ENCODE data around the gene TRAK2. TPM values are rescaled to one million over a fixed set of nuclear protein-coding genes. Genes with fewer than 3 reads are reported as not detected.
"Not testable (repeated sequence)": the region's sequence is repeated elsewhere in the genome, so short reads cannot be mapped to it uniquely, and the experiment has no call there.

TRAK2 gene
- total RNA-seq, 4 donors from 2014 or later = 41.5 to 78.9 (median 54.5) TPM

- TF ChIP-seq POLR2AphosphoS5 (IDR thresholded peaks at IDR 0.05) = no peak
- TF ChIP-seq CTCF (IDR thresholded peaks at IDR 0.05) = no peak
- no peak for TF ChIP-seq POLR2A (IDR thresholded peaks at IDR 0.05)
- no peak for TF ChIP-seq EP300 (IDR thresholded peaks at IDR 0.05; ENCODE audit: low read depth)
- WGBS, 2 donors (ENCODE audit: low coverage in 1 of 2) = 89 to 90% methylated on average over 3 to 4 of the region's 4 CpGs
- H3K27ac ChIP-seq = no peak overlapping the region
- DNase-seq = no peak
- no peaks in the 10 kb centered on the region for H3K36me3 ChIP-seq
- in situ Hi-C loops (cut with MboI; ENCODE audit: low pct_ligation_motif_present in 1 of 4, low pct_unique_long_range_greater_than_20kb in 1 of 4, low sequenced_read_pairs in 3 of 4) = no loop called here
- H3K9me3 ChIP-seq = no peaks in the 10 kb centered on the region
- intact Hi-C loops (cut with DNase I; ENCODE audit: low total_unique reads) = no loop called here
- no peaks in the 10 kb centered on the region for H3K4me1 ChIP-seq
- no peak overlapping the region for H3K4me3 ChIP-seq
- no peaks in the 10 kb centered on the region for H3K27me3 ChIP-seq
Measured at GRCh38 chr2:201490291-201490690, 39.0 kb upstream of the TRAK2 start.

- Histone ChIP-seq H3K9me3 (no peaks in the 10 kb centered on the region), H3K36me3 (peaks cover 0 to 15% (median 0%) of the 10 kb centered on the region in 4 donors), H3K27ac (no peak overlapping the region), H3K4me1 (no peaks in the 10 kb centered on the region), H3K27me3 (no peaks in the 10 kb centered on the region), H3K4me3 (no peak overlapping the region)
- in situ Hi-C loops (cut with MboI; ENCODE audit: low pct_ligation_motif_present in 1 of 4, low pct_unique_long_range_greater_than_20kb in 1 of 4, low sequenced_read_pairs in 3 of 4) = no loop called here
- 48 to 73% methylated on average over 4 of the region's 4 CpGs for WGBS, 2 donors (ENCODE audit: low coverage in 1 of 2)
- DNase-seq = no peak
- intact Hi-C loops (cut with DNase I; ENCODE audit: low total_unique reads) = no loop called here
- TF ChIP-seq CTCF (IDR thresholded peaks at IDR 0.05) = no peak
- no peak for TF ChIP-seq POLR2A (IDR thresholded peaks at IDR 0.05)
- no peak for TF ChIP-seq POLR2AphosphoS5 (IDR thresholded peaks at IDR 0.05)
- TF ChIP-seq EP300 (IDR thresholded peaks at IDR 0.05; ENCODE audit: low read depth) = no peak
Measured at GRCh38 chr2:201484805-201485204, 33.5 kb upstream of the TRAK2 start.

- intact Hi-C loops (cut with DNase I; ENCODE audit: low total_unique reads); H3K4me1 ChIP-seq; in situ Hi-C loops (cut with MboI; ENCODE audit: low pct_ligation_motif_present in 1 of 4, low pct_unique_long_range_greater_than_20kb in 1 of 4, low sequenced_read_pairs in 3 of 4); DNase-seq; H3K4me3 ChIP-seq; H3K27me3 ChIP-seq; H3K9me3 ChIP-seq; H3K27ac ChIP-seq: not testable (repeated sequence)
- 92 to 100% methylated on average over 4 of the region's 4 CpGs for WGBS, 2 donors (ENCODE audit: low coverage in 1 of 2)
- H3K36me3 ChIP-seq = peaks cover 0 to 25% (median under 1%) of the 10 kb centered on the region in 4 donors
Measured at GRCh38 chr2:201483758-201484157, 32.5 kb upstream of the TRAK2 start.

GRCh38 chr2:201483342-201483741, 32.1 kb upstream of the TRAK2 start:
- in situ Hi-C loops (cut with MboI; ENCODE audit: low pct_ligation_motif_present in 1 of 4, low pct_unique_long_range_greater_than_20kb in 1 of 4, low sequenced_read_pairs in 3 of 4) = no loop called here
- TF ChIP-seq EP300 (IDR thresholded peaks at IDR 0.05; ENCODE audit: low read depth) (no peak), CTCF (IDR thresholded peaks at IDR 0.05) (no peak), POLR2A (IDR thresholded peaks at IDR 0.05) (no peak), POLR2AphosphoS5 (IDR thresholded peaks at IDR 0.05) (no peak)

GRCh38 chr2:201482543-201482942, 31.3 kb upstream of the TRAK2 start:
- no peak for DNase-seq

More at GRCh38 chr2:201483342-201483741, 32.1 kb upstream of the TRAK2 start:
- DNase-seq = no peak
- 20 to 53% methylated on average over 1 of the region's 1 CpG for whole genome bisulfite sequencing, 2 donors (ENCODE audit: low coverage in 1 of 2)
- Histone ChIP-seq H3K4me3 (no peak overlapping the region), H3K9me3 (no peaks in the 10 kb centered on the region), H3K36me3 (peaks cover 0 to 29% (median 2%) of the 10 kb centered on the region in 4 donors), H3K27ac (no peak overlapping the region), H3K27me3 (no peaks in the 10 kb centered on the region), H3K4me1 (no peaks in the 10 kb centered on the region)
- intact Hi-C loops (cut with DNase I; ENCODE audit: low total_unique reads) = no loop called here

More at GRCh38 chr2:201482543-201482942, 31.3 kb upstream of the TRAK2 start:
- Histone ChIP-seq H3K4me3 (no peak overlapping the region), H3K27ac (no peak overlapping the region), H3K4me1 (no peaks in the 10 kb centered on the region), H3K27me3 (no peaks in the 10 kb centered on the region), H3K9me3 (no peaks in the 10 kb centered on the region), H3K36me3 (peaks cover 0 to 33% (median 4%) of the 10 kb centered on the region in 4 donors)
- 93% methylated on average over 4 of the region's 4 CpGs; no CpG with 5 or more reads in 1 of the 2 donors for WGBS, 2 donors (ENCODE audit: low coverage in 1 of 2)
- TF ChIP-seq POLR2A (IDR thresholded peaks at IDR 0.05) = no peak
- no peak for TF ChIP-seq EP300 (IDR thresholded peaks at IDR 0.05; ENCODE audit: low read depth)
- no peak for TF ChIP-seq CTCF (IDR thresholded peaks at IDR 0.05)
- no peak for TF ChIP-seq POLR2AphosphoS5 (IDR thresholded peaks at IDR 0.05)
- in situ Hi-C loops (cut with MboI; ENCODE audit: low pct_ligation_motif_present in 1 of 4, low pct_unique_long_range_greater_than_20kb in 1 of 4, low sequenced_read_pairs in 3 of 4) = no loop called here
- intact Hi-C loops (cut with DNase I; ENCODE audit: low total_unique reads) = no loop called here
